ENCODE results near the gene PPFIBP1. TPM values are rescaled to one million over a fixed set of nuclear protein-coding genes. Genes with fewer than 3 reads are reported as not detected.
"Not testable (repeated sequence)": the region's sequence is repeated elsewhere in the genome, so short reads cannot be mapped to it uniquely, and the experiment has no call there.

PPFIBP1 gene
- total RNA-seq, 4 donors from 2014 or later, result 47.2 to 77.3 (median 52.7) TPM

DNA sequence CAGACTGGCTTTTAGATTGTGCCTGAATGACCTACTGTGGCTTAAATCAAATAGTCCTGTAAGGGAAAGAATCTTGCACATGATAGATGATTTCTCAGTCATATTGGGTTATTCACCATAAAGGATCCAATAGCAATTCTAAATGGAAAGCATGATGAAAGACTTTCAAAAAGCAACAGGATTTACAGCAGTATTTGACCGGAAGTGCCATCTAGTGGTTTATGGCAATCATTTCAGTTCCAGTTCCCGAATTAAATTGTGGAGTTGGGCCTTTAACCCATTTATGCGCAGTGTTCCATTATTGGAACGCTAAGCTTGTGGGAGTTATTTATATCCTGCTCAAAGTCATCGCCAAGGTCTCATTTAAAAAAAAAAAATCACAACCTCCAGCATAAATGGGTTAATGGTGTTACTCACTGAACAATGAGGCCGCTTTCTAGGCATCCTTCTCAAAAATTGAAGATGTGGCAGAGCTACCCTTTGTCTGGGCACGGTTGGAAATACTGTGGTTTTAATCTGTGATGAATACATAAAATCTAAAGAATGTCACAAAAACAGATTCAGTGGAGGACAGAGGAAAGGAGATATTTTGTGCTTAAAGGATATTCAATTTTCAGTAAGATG lies 111.5 kb downstream of the PPFIBP1 start:
- no peak for TF ChIP-seq CTCF (IDR thresholded peaks at IDR 0.05)
- no peak for TF ChIP-seq POLR2A (IDR thresholded peaks at IDR 0.05)
- no peak overlapping the region for H3K4me3 ChIP-seq (ENCODE audit: low read depth, poor library complexity, severe bottlenecking)
- DNase-seq (ENCODE audit: low spot score in 2 of 2), result no peak
- intact Hi-C loops (cut with DNase I; ENCODE audit: low total_unique reads), result no loop called here
- WGBS, 2 donors, result 48 to 54% methylated on average over 7 of the region's 7 CpGs

DNA sequence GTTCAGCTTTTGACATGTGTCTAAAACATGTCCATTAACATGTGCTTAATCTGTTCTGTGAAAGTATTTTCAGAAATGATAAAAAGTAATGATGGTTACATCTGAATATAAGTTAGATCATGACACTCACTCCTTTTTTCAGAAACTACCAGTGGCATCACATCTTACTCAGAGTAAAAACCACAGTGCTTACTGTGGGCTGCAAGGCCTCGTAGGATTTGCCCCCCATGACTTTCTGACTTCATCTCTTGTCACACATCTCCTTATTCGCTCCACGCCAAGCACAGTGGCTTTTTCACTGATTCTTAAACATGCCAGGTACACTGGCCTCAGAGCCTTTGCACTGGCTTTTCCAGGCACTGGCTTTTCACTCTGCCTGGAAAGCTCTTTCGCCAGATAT lies 112.6 kb downstream of the PPFIBP1 start:
- WGBS, 2 donors, result 95% methylated on average over 4 of the region's 4 CpGs
- intact Hi-C loops (cut with DNase I; ENCODE audit: low total_unique reads), result not testable (repeated sequence)

GRCh38 chr12:27637524-27637923 lies 113.5 kb downstream of the PPFIBP1 start:
- intact Hi-C loops (cut with DNase I; ENCODE audit: low total_unique reads), result no loop called here
- 88 to 92% methylated on average over 1 of the region's 1 CpG for WGBS, 2 donors
- no peak for TF ChIP-seq CTCF (IDR thresholded peaks at IDR 0.05)
- no peak for TF ChIP-seq POLR2A (IDR thresholded peaks at IDR 0.05)
- H3K4me3 ChIP-seq (ENCODE audit: low read depth, poor library complexity, severe bottlenecking), result no peak overlapping the region
- no peak for DNase-seq (ENCODE audit: low spot score in 2 of 2)

More for the DNA sequence above, 112.6 kb downstream of the PPFIBP1 start:
- not testable (repeated sequence) for H3K4me3 ChIP-seq (ENCODE audit: low read depth, poor library complexity, severe bottlenecking); DNase-seq (ENCODE audit: low spot score in 2 of 2)

GRCh38 chr12:27639265-27639664 lies 115.3 kb downstream of the PPFIBP1 start:
- intact Hi-C loops (cut with DNase I; ENCODE audit: low total_unique reads), result no loop called here
- TF ChIP-seq POLR2A (IDR thresholded peaks at IDR 0.05) (no peak), CTCF (IDR thresholded peaks at IDR 0.05) (no peak)
- WGBS, 2 donors, result 79 to 95% methylated on average over 3 of the region's 3 CpGs

GRCh38 chr12:27640566-27641200 lies 116.7 kb downstream of the PPFIBP1 start:
- not testable (repeated sequence) for DNase-seq (ENCODE audit: low spot score in 2 of 2); H3K4me3 ChIP-seq (ENCODE audit: low read depth, poor library complexity, severe bottlenecking)
- WGBS, 2 donors, result 84 to 90% methylated on average over 7 of the region's 7 CpGs

More at GRCh38 chr12:27639265-27639664, 115.3 kb downstream of the PPFIBP1 start:
- no peak overlapping the region for H3K4me3 ChIP-seq (ENCODE audit: low read depth, poor library complexity, severe bottlenecking)
- no peak for DNase-seq (ENCODE audit: low spot score in 2 of 2)

DNA sequence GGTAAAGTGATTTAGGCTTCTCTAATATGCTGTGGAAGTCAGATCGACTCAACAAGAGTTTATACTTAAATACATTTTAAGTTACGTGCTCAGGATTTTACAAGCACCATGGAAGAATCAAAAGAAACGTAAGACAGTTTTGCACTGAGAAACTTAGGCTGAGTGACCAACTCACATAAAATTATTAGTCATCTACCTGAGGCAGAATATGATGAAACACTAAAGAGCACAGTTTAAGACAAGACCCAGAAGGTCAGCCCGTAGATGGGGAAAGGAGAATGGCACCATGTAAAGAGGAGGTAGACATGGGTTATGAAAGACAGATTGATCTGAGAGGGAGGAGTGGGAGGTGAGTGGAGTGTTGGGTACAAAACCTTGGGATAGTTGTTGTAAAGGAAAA lies 118.4 kb downstream of the PPFIBP1 start:
- H3K4me3 ChIP-seq (ENCODE audit: low read depth, poor library complexity, severe bottlenecking); intact Hi-C loops (cut with DNase I; ENCODE audit: low total_unique reads); DNase-seq (ENCODE audit: low spot score in 2 of 2): not testable (repeated sequence)
- WGBS, 2 donors, result 93 to 98% methylated on average over 4 of the region's 4 CpGs

More at GRCh38 chr12:27640566-27641200, 116.7 kb downstream of the PPFIBP1 start:
- intact Hi-C loops (cut with DNase I; ENCODE audit: low total_unique reads), result not testable (repeated sequence)

DNA sequence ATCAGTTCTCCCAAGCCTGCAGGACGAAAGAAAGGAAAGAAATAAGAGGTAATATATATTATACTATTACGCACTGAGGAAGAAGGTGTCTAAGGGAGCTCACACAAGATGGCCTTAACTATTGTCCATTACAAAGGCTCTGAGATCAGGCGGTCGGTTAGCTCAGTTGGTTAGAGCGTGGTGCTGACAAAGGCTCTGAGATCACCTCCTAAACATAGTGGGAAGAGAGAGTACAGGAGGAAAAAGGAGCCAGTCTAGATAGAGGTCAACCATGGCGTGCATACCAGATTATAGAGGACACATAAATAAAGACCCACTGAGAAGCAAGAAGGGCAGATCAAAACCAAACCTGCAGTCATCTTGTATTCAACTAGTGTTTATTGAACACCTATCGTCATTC lies 118.9 kb downstream of the PPFIBP1 start:
- WGBS, 2 donors, result 91 to 95% methylated on average over 5 to 6 of the region's 7 CpGs
- DNase-seq (ENCODE audit: low spot score in 2 of 2); intact Hi-C loops (cut with DNase I; ENCODE audit: low total_unique reads); H3K4me3 ChIP-seq (ENCODE audit: low read depth, poor library complexity, severe bottlenecking): not testable (repeated sequence)

Data from lower leg skin (tissue), 4 donors.